ENCODE data around the gene CIITA.
"Not testable (repeated sequence)": the region's sequence is repeated elsewhere in the genome, so short reads cannot be mapped to it uniquely, and the experiment has no call there.

CIITA gene

GRCh38 chr16:10922328-10923145, 45.5 kb downstream of the CIITA start:
- DNase-seq = no peak

- no peak for DNase-seq
Measured at GRCh38 chr16:10923146-10923649, 46.2 kb downstream of the CIITA start.

GRCh38 chr16:10923650-10924214, 46.7 kb downstream of the CIITA start:
- no peak for DNase-seq

- not testable (repeated sequence) for DNase-seq
Measured at GRCh38 chr16:10925285-10925684, 48.3 kb downstream of the CIITA start.

- no peak for DNase-seq
Measured at GRCh38 chr16:10926094-10926493, 49.1 kb downstream of the CIITA start.

GRCh38 chr16:10926867-10927266, 49.9 kb downstream of the CIITA start:
- no peak for DNase-seq

- DNase-seq = no peak
Measured at GRCh38 chr16:10927497-10928112, 50.6 kb downstream of the CIITA start.

- not testable (repeated sequence) for DNase-seq
Measured at GRCh38 chr16:10929097-10929496, 52.1 kb downstream of the CIITA start.

GRCh38 chr16:10929853-10930754, 53.1 kb downstream of the CIITA start:
- DNase-seq = no peak

- DNase-seq = no peak
Measured at GRCh38 chr16:10930755-10931093, 53.7 kb downstream of the CIITA start.

- DNase-seq = no peak
Measured at GRCh38 chr16:10931134-10931533, 54.1 kb downstream of the CIITA start.

- DNase-seq = no peak
Measured at GRCh38 chr16:10931977-10932632, 55.1 kb downstream of the CIITA start.

- DNase-seq = no peak
Measured at GRCh38 chr16:10932959-10933710, 56.1 kb downstream of the CIITA start.

GRCh38 chr16:10933865-10934264, 56.9 kb downstream of the CIITA start:
- DNase-seq = no peak

GRCh38 chr16:10934325-10935107, 57.5 kb downstream of the CIITA start:
- no peak for DNase-seq

GRCh38 chr16:10935226-10935915, 58.4 kb downstream of the CIITA start:
- no peak for DNase-seq

- DNase-seq = no peak
Measured at GRCh38 chr16:10936272-10936984, 59.4 kb downstream of the CIITA start.

- DNase-seq = no peak
Measured at GRCh38 chr16:10937068-10937859, 60.3 kb downstream of the CIITA start.

- no peak for DNase-seq
Measured at GRCh38 chr16:10938321-10938720, 61.3 kb downstream of the CIITA start.

Data from NCI-H748 treated with DMSO at 0.1 percent for 48 hours (cell line).